ENCODE data around the gene BAIAP2.

BAIAP2 gene

DNA sequence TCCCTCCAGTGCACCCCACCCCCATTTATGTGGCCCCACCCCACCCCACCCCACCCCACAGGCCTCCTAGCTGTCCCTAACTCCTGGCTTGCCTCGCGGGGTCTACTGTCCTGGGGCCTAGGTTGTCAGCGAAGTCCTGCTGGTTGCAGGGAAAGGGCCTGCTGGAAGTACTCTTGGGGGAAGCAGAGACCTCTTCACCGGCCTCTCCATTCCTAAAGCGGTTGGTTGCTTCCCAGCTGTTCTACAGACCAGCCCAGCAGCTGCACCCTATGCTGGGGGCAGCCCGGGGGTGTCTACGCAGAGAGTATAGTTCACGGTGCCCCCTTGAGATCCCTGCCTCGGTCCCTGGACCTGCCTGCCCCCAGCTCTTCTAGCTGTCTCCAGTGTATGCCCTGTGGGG lies 56.2 kb downstream of the BAIAP2 start:
- no peak for TF ChIP-seq FOXP2 (optimal IDR thresholded peaks at IDR 0.05; ENCODE audit: borderline replicate concordance, extremely low read depth, extremely low read length, insufficient read depth)
- TF ChIP-seq REST (IDR thresholded peaks at IDR 0.05; ENCODE audit: insufficient read depth in 1 of 2, low read depth in 2 of 2, low read length in 2 of 2), result no peak
- TF ChIP-seq POLR2AphosphoS5 (IDR thresholded peaks at IDR 0.05; ENCODE audit: low read depth, low read length), result no peak
- TF ChIP-seq SIN3A (IDR thresholded peaks at IDR 0.05; ENCODE audit: borderline replicate concordance, insufficient read depth, low read length), result no peak
- no peak for TF ChIP-seq TAF1 (IDR thresholded peaks at IDR 0.05; ENCODE audit: borderline replicate concordance, insufficient read depth, low read length)

GRCh38 chr17:81091774-81092517 lies 57.0 kb downstream of the BAIAP2 start:
- TF ChIP-seq FOXP2 (optimal IDR thresholded peaks at IDR 0.05; ENCODE audit: borderline replicate concordance, extremely low read depth, extremely low read length, insufficient read depth) (no peak), TAF1 (IDR thresholded peaks at IDR 0.05; ENCODE audit: borderline replicate concordance, insufficient read depth, low read length) (no peak), POLR2AphosphoS5 (IDR thresholded peaks at IDR 0.05; ENCODE audit: low read depth, low read length) (no peak), REST (IDR thresholded peaks at IDR 0.05; ENCODE audit: insufficient read depth in 1 of 2, low read depth in 2 of 2, low read length in 2 of 2) (no peak), SIN3A (IDR thresholded peaks at IDR 0.05; ENCODE audit: borderline replicate concordance, insufficient read depth, low read length) (no peak)

- no peak for TF ChIP-seq SIN3A (IDR thresholded peaks at IDR 0.05; ENCODE audit: borderline replicate concordance, insufficient read depth, low read length)
- no peak for TF ChIP-seq REST (IDR thresholded peaks at IDR 0.05; ENCODE audit: insufficient read depth in 1 of 2, low read depth in 2 of 2, low read length in 2 of 2)
- TF ChIP-seq FOXP2 (optimal IDR thresholded peaks at IDR 0.05; ENCODE audit: borderline replicate concordance, extremely low read depth, extremely low read length, insufficient read depth), result no peak
These were observed 57.7 kb downstream of the BAIAP2 start for GRCh38 chr17:81092518-81093095.

DNA sequence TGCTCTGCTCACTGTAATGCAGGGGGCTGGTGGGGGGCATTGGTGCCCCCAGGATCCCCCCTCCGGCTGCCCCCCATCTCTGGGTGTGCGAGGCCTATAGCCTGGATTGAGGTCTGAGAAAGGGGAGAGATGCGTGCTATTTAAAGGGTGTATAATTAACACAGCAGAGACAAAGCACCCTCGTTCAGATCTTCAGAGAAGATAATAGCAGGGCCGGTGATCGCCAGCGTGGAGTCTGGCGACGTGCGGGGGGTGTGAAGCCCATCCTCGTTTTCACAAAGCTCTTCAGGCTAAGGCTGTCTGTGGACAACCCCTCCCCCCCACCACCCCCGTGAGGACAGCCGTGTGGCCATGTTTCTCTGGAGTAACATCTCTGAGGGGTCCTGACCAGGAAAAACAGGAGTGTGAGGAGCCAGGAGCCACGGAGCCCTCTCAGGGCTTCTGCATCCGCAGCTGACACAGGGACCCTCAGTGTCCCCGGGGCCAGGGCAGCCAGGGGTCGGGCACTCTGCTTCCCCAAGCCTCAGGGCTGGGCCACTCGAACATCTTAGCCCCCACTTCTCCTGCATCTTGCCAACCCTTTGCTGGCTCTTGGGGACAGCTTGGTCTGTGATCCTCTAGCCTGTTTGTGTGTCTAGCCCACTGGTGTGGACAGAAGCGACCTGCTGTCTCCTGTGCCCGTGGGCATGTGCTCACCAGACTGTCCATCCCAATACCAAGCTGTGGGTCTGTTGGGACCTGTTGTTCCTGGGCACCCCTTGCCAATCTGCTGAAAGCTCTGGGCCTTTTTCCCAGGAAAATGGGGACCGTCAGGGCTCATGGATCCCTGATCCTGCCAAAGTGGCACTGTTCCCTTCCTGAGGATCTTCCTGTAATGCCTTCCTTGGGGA lies 58.9 kb downstream of the BAIAP2 start:
- no peak for TF ChIP-seq REST (IDR thresholded peaks at IDR 0.05; ENCODE audit: insufficient read depth in 1 of 2, low read depth in 2 of 2, low read length in 2 of 2)
- TF ChIP-seq SIN3A (IDR thresholded peaks at IDR 0.05; ENCODE audit: borderline replicate concordance, insufficient read depth, low read length), result no peak
- TF ChIP-seq FOXP2 (optimal IDR thresholded peaks at IDR 0.05; ENCODE audit: borderline replicate concordance, extremely low read depth, extremely low read length, insufficient read depth), result no peak
- TF ChIP-seq POLR2AphosphoS5 (IDR thresholded peaks at IDR 0.05; ENCODE audit: low read depth, low read length), result 0 out of 2 replicates have a peak, but pooled peaks have one; percentile 34
- no peak for TF ChIP-seq TAF1 (IDR thresholded peaks at IDR 0.05; ENCODE audit: borderline replicate concordance, insufficient read depth, low read length)

Data from PFSK-1 (cell line).